H1 (cell line): ENCODE measurements around the gene BDP1. TPM values are rescaled to one million over a fixed set of nuclear protein-coding genes. Genes with fewer than 3 reads are reported as not detected.
A peak's percentile ranks its signal among the peaks of the same experiment; 100 is the strongest.

Source experiments
- CTCF ChIA-PET: fragments of 300-600 bp; sonication (Branson Sonifier 250); formaldehyde crosslinking; loops from one replicate; lab custom pipeline; 2021; ENCODE audit not compliant: partially characterized antibody; lab: Charles Lee
- POLR2A ChIA-PET: fragments of 300-600 bp; sonication (Branson Sonifier 250); formaldehyde crosslinking; loops from one replicate; lab custom pipeline; 2021; ENCODE audit warnings: inconsistent platforms; ENCODE audit not compliant: partially characterized antibody; lab: Charles Lee
- DNase-seq, 2 experiments: peaks; one replicate each; pipeline versions ENCODE4 v3.0.0 to v3.0.0-alpha.2; 2010 to 2022; ENCODE audit warnings: low spot score in 2 of 2, low read depth in 1 of 2, mixed read lengths in 1 of 2
- FAIRE-seq: peaks from 2 replicates; lab custom pipeline; 2011; peaks lifted over from hg19 to GRCh38; lab: Jason Lieb, UNC
- H2AFZ ChIP-seq: 2 replicates; pipeline ENCODE4 v1.8.1; 2012; ENCODE audit warnings: low read length, inconsistent platforms
- H2AK5ac ChIP-seq: 2 replicates; pipeline ENCODE4 v1.6.1; 2013; ENCODE audit warnings: low read depth, low read length
- H2BK120ac ChIP-seq: replicated peaks from 2 replicates; pipeline ENCODE3; 2013; ENCODE audit warnings: low read depth, low read length, inconsistent platforms
- H2BK12ac ChIP-seq: 2 replicates; pipeline ENCODE4 v1.6.1; 2013; ENCODE audit warnings: low read depth, low read length
- H2BK15ac ChIP-seq: 2 replicates; pipeline ENCODE4 v1.6.1; 2013; ENCODE audit warnings: low read length
- H2BK20ac ChIP-seq: 2 replicates; pipeline ENCODE4 v1.6.1; 2013; ENCODE audit warnings: low read length
- H2BK5ac ChIP-seq: 2 replicates; pipeline ENCODE4 v1.6.1; 2013; ENCODE audit warnings: low read depth, low read length
- H3K14ac ChIP-seq: 2 replicates; pipeline ENCODE4 v1.6.1; 2013; ENCODE audit warnings: inconsistent platforms; ENCODE audit not compliant: insufficient read length
- H3K18ac ChIP-seq: 2 replicates; pipeline ENCODE4 v1.6.1; 2013; ENCODE audit warnings: low read length; ENCODE audit errors: extremely low read depth
- H3K23ac ChIP-seq: 2 replicates; pipeline ENCODE4 v1.6.1; 2013; ENCODE audit warnings: inconsistent platforms; ENCODE audit not compliant: insufficient read length
- H3K23me2 ChIP-seq: 2 replicates; pipeline ENCODE4 v1.6.1; 2013; ENCODE audit warnings: low read depth, low read length
- H3K27ac ChIP-seq: 2 replicates; pipeline ENCODE4 v1.6.1; 2011; ENCODE audit warnings: low read depth, low read length, inconsistent platforms
- H3K27me3 ChIP-seq, 4 experiments: replicated peaks in 1 of 4; 1 replicate in 1 of 4; 2 replicates in 3 of 4; pipeline versions ENCODE4 v1.6.1 to v1.8.1; 2011 to 2013; ENCODE audit warnings: low read length in 3 of 4, mild to moderate bottlenecking in 3 of 4, inconsistent platforms in 2 of 4, mixed read lengths in 2 of 4, moderate library complexity in 1 of 4; ENCODE audit not compliant: control insufficient read depth in 3 of 4, insufficient read depth in 3 of 4; ENCODE audit errors: extremely low read depth in 1 of 4
- H3K36me3 ChIP-seq, 4 experiments: 2 replicates each; pipeline versions ENCODE4 v1.6.1 to v1.8.1; 2011 to 2013; ENCODE audit warnings: mild to moderate bottlenecking in 4 of 4, low read length in 3 of 4, moderate library complexity in 2 of 4, control low read depth in 1 of 4, inconsistent platforms in 1 of 4; ENCODE audit not compliant: insufficient read depth in 4 of 4, control insufficient read depth in 2 of 4
- H3K4ac ChIP-seq: replicated peaks from 2 replicates; pipeline ENCODE3; 2013; ENCODE audit warnings: low read length, low read depth, mixed read lengths, inconsistent platforms; ENCODE audit not compliant: insufficient read length
- H3K4me1 ChIP-seq, 4 experiments: replicated peaks in 1 of 4; 1 replicate in 1 of 4; 2 replicates in 3 of 4; pipeline versions ENCODE4 v1.6.1 to v1.8.1; 2011 to 2013; ENCODE audit warnings: low read length in 3 of 4, inconsistent platforms in 2 of 4, mixed read lengths in 1 of 4; ENCODE audit not compliant: insufficient read depth in 4 of 4, control insufficient read depth in 3 of 4
- H3K4me2 ChIP-seq, 2 experiments: 2 replicates each; pipeline versions ENCODE4 v1.6.1 to v1.8.1; 2011 to 2013; ENCODE audit warnings: low read depth in 2 of 2, low read length in 2 of 2, control low read depth in 1 of 2, inconsistent platforms in 1 of 2, mild to moderate bottlenecking in 1 of 2; ENCODE audit not compliant: insufficient read depth in 1 of 2
- H3K4me3 ChIP-seq, 4 experiments: fragments of 200-600, 300-600 bp in 1 of 4; sonication (generic), shearing (Covaris generic), sonication (Bioruptor Twin) in 1 of 4; 2 replicates each; pipeline versions ENCODE4 v1.5.1 to v1.8.1; 2011 to 2016; ENCODE audit warnings: low read length in 4 of 4, low read depth in 3 of 4, control low read depth in 2 of 4, inconsistent platforms in 2 of 4, mild to moderate bottlenecking in 2 of 4, mixed read lengths in 1 of 4, moderate library complexity in 1 of 4; ENCODE audit not compliant: insufficient read depth in 2 of 4; ENCODE audit errors: extremely low read depth in 1 of 4
- H3K56ac ChIP-seq: replicated peaks from 2 replicates; pipeline ENCODE3; 2013; ENCODE audit warnings: low read depth, mild to moderate bottlenecking, mixed read lengths, low read length, inconsistent platforms; ENCODE audit not compliant: insufficient read length
- H3K79me1 ChIP-seq: 2 replicates; pipeline ENCODE4 v1.6.1; 2013; ENCODE audit warnings: low read depth, low read length, control low read depth
- H3K79me2 ChIP-seq, 2 experiments: 2 replicates each; pipeline versions ENCODE4 v1.6.1 to v1.8.1; 2012 to 2013; ENCODE audit warnings: low read length in 2 of 2, mild to moderate bottlenecking in 2 of 2, inconsistent platforms in 1 of 2; ENCODE audit not compliant: insufficient read depth in 2 of 2, control insufficient read depth in 1 of 2
- H3K9ac ChIP-seq, 4 experiments: replicated peaks in 1 of 4; 1 replicate in 1 of 4; 2 replicates in 3 of 4; pipeline versions ENCODE4 v1.6.1 to v1.8.1; 2011 to 2013; ENCODE audit warnings: low read depth in 3 of 4, low read length in 3 of 4, control low read depth in 2 of 4, mild to moderate bottlenecking in 2 of 4, moderate library complexity in 2 of 4, inconsistent platforms in 1 of 4; ENCODE audit errors: extremely low read depth in 1 of 4
- H3K9me3 ChIP-seq, 2 experiments: 2 replicates each; pipeline versions ENCODE4 v1.6.1 to v1.8.1; 2012 to 2013; ENCODE audit warnings: mild to moderate bottlenecking in 2 of 2, moderate library complexity in 2 of 2, control low read depth in 1 of 2, inconsistent platforms in 1 of 2, low read depth in 1 of 2, low read length in 1 of 2, mixed read lengths in 1 of 2; ENCODE audit not compliant: insufficient read depth in 2 of 2
- H4K20me1 ChIP-seq, 2 experiments: replicated peaks in 1 of 2; 2 replicates each; pipeline versions ENCODE3 to v1.8.1; 2011 to 2013; ENCODE audit warnings: inconsistent platforms in 2 of 2, low read length in 2 of 2, mild to moderate bottlenecking in 1 of 2; ENCODE audit not compliant: insufficient read depth in 2 of 2, control insufficient read depth in 1 of 2
- H4K5ac ChIP-seq: 2 replicates; pipeline ENCODE4 v1.6.1; 2013; ENCODE audit warnings: low read length, low read depth, mixed read lengths, inconsistent platforms; ENCODE audit not compliant: insufficient read length
- H4K8ac ChIP-seq: 2 replicates; pipeline ENCODE4 v1.8.0; 2013; ENCODE audit warnings: mild to moderate bottlenecking, moderate library complexity, low read length, inconsistent platforms; ENCODE audit not compliant: insufficient read depth; ENCODE audit errors: extremely low read depth
- H4K91ac ChIP-seq: replicated peaks from 2 replicates; pipeline ENCODE3; 2013; ENCODE audit warnings: low read length, mixed read lengths, inconsistent platforms; ENCODE audit not compliant: insufficient read length
- HDAC6 ChIP-seq: IDR thresholded peaks from one replicate; pipeline ENCODE4 v1.7.1; 2012; ENCODE audit warnings: low read depth, mild to moderate bottlenecking, inconsistent platforms, low read length, moderate library complexity
- KDM1A ChIP-seq: fragments of 200-600, 300-600 bp; sonication (generic); IDR thresholded peaks from 2 replicates; pipeline ENCODE4 v1.7.1; 2016; ENCODE audit warnings: mild to moderate bottlenecking, low read length, borderline replicate concordance
- SIN3A ChIP-seq, 2 experiments: IDR thresholded peaks in 1 of 2; conservative IDR thresholded peaks in 1 of 2; 2 replicates each; pipeline ENCODE4 v1.6.1; 2011 to 2012; ENCODE audit warnings: low read length in 2 of 2, improper control_type of control experiment in 1 of 2, low read depth in 1 of 2, mild to moderate bottlenecking in 1 of 2
- SP2 ChIP-seq: IDR thresholded peaks from 2 replicates; pipeline ENCODE4 v1.6.1; 2012; ENCODE audit warnings: mild to moderate bottlenecking, low read length, inconsistent platforms
- SUZ12 ChIP-seq: fragments of 200-600 bp; sonication (generic); IDR thresholded peaks from 2 replicates; pipeline ENCODE4 v1.6.1; 2012; ENCODE audit warnings: mild to moderate bottlenecking, inconsistent platforms, low read length, moderate library complexity, mixed read lengths
- TCF12 ChIP-seq: IDR thresholded peaks from 2 replicates; pipeline ENCODE4 v1.6.1; 2011; ENCODE audit warnings: low read depth, mild to moderate bottlenecking, low read length
- YY1 ChIP-seq: IDR thresholded peaks from 2 replicates; pipeline ENCODE4 v1.6.1; 2011; ENCODE audit warnings: low read depth, mild to moderate bottlenecking, low read length
- WGBS, 2 experiments: shearing (Covaris generic) in 1 of 2; methylation state at CpG; one replicate each; pipeline versions ENCODE4 v1.1.6 to v1.1.7; 2013 to 2015; ENCODE audit warnings: low lambda C conversion rate in 2 of 2, mixed read lengths in 2 of 2, inconsistent platforms in 1 of 2, low coverage in 1 of 2, missing lambda C conversion rate in 1 of 2; ENCODE audit not compliant: insufficient replicate concordance in 2 of 2, insufficient coverage in 1 of 2, insufficient read length in 1 of 2; ENCODE audit errors: extremely low coverage in 1 of 2, missing lambda C conversion rate in 1 of 2; 5-methylcytosine and 5-hydroxymethylcytosine counted together
- polyA plus RNA-seq, 7 experiments: library from polyadenylated mRNA; depleted of rRNA in 3 of 7; stranded (reverse) in 5 of 7; unstranded in 2 of 7; fragments of >200 nt in 5 of 7; fragments of 200-250 nt in 2 of 7; gene quantifications; 1 replicate in 5 of 7; 2 replicates in 1 of 7; 4 replicates in 1 of 7; pipeline versions ENCODE4 v1.2.1 to v1.2.3, GENCODE V29; 2011 to 2013; ENCODE audit warnings: missing spikeins in 2 of 7, mixed read lengths in 2 of 7
- total RNA-seq: library from RNA; stranded (reverse); fragmentation: NEBNext Ultra II Directional; extraction: Animal tissue kit (Norgen Biotek cat#: 25700); gene quantifications from 2 replicates; pipeline ENCODE4 v1.2.1, GENCODE V29; 2021

Gene BDP1
- total and polyA plus RNA-seq, 2 of the 8 experiments (the other 6 are each of a cell fraction or from before 2014, with no cell fraction given) = 4.7 to 32.1 TPM

GRCh38 chr5:71589903-71590302 lies 134.5 kb downstream of the BDP1 start:
- no peak overlapping the region for H3K23ac ChIP-seq
- ChIA-PET CTCF (interaction anchor here (1.4 to 2.2 kb wide), 3 partner anchors 10 to 168 kb away, joined by 4 to 13 read pairs (median 4); no protein-coding TSS in a partner anchor), POLR2A (interaction anchor here (1.0 kb wide), 1 partner anchor 11 kb away, joined by 3 read pairs; no protein-coding TSS in a partner anchor)
- H3K79me2 ChIP-seq = peaks cover 5 to 59% of the 10 kb centered on the region in 2 experiments
- no peak overlapping the region for H4K8ac ChIP-seq
- peaks cover 0 to 2% of the 10 kb centered on the region in 2 experiments for H4K20me1 ChIP-seq
- H3K18ac ChIP-seq = no peak overlapping the region
- H2AFZ ChIP-seq = no peak overlapping the region
- H3K56ac ChIP-seq = no peak overlapping the region
- H2BK5ac ChIP-seq = no peak overlapping the region
- peak overlapping the region; percentile 19; the same call in 1 of the 2 replicates for H3K27ac ChIP-seq
- H4K91ac ChIP-seq = no peak overlapping the region
- H3K79me1 ChIP-seq = no peaks in the 10 kb centered on the region; the same call in 1 of the 2 replicates
- no peaks in the 10 kb centered on the region for H3K27me3 ChIP-seq
- no peak overlapping the region for H3K14ac ChIP-seq
- no peak overlapping the region for H2BK120ac ChIP-seq
- H3K4me2 ChIP-seq = no peak overlapping the region
- H3K9ac ChIP-seq = no peak overlapping the region
- peaks cover 6% of the 10 kb centered on the region for H3K23me2 ChIP-seq
- no peak overlapping the region for H2BK15ac ChIP-seq
- H3K9me3 ChIP-seq = no peaks in the 10 kb centered on the region
- 97% methylated on average over 2 of the region's 2 CpGs; no CpG with 5 or more reads in 1 of the 2 experiments for WGBS, 2 experiments
- H2BK12ac ChIP-seq = no peak overlapping the region
- H2BK20ac ChIP-seq = no peak overlapping the region
- H3K4me3 ChIP-seq = no peak overlapping the region
- H3K4me1 ChIP-seq = peaks cover 0 to 9% (median 0%) of the 10 kb centered on the region in 4 experiments; a peak in 3 of 7 replicates
- no peak overlapping the region for H4K5ac ChIP-seq
- FAIRE-seq = no peak
- no peak overlapping the region for H2AK5ac ChIP-seq
- H3K36me3 ChIP-seq = peaks cover 0 to 5% (median 2%) of the 10 kb centered on the region in 4 experiments; a peak in 2 of 8 replicates
- H3K4ac ChIP-seq = no peak overlapping the region
- DNase-seq = no peak
- TF ChIP-seq SIN3A (conservative IDR thresholded peaks at IDR 0.05 in 1 of 2, IDR thresholded peaks at IDR 0.05 in 1 of 2; ENCODE audit: low read depth in 1 of 2, low read length in 2 of 2) = no peak
- no peak for TF ChIP-seq SUZ12
- TF ChIP-seq KDM1A = no peak
- TF ChIP-seq YY1 = no peak
- TF ChIP-seq SP2 = no peak
- TF ChIP-seq TCF12 = no peak
- TF ChIP-seq HDAC6 = no peak
